HG02938 (cell line): ENCODE data around the gene POU2F1.

Experiments
- ATAC-seq: cut with Tn5 transposase; IDR thresholded peaks from one replicate; pipeline ENCODE4 v1.9.1; 2021; ENCODE audit warnings: mild to moderate bottlenecking, moderate library complexity; ENCODE audit not compliant: unreplicated experiment

POU2F1 gene

DNA sequence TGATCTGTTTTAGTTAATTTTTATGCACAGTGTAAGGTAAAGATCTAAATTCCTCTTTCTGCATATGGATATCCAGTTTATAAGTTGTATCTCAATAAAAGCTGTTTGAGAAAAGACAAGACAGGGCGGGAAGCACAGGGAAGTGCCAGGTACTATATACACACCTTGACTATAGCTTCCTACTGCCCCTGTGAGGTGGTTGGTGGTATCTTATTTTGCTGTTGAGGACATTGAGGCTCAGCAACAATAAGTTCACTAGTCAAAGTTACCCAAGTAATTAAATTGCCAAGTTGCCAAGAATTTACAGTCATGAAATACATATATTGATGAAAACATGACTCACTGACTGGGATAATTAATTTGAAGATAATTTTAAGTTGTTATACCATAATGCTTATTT is 188.5 kb downstream of the POU2F1 start:
- ATAC-seq: no peak

DNA sequence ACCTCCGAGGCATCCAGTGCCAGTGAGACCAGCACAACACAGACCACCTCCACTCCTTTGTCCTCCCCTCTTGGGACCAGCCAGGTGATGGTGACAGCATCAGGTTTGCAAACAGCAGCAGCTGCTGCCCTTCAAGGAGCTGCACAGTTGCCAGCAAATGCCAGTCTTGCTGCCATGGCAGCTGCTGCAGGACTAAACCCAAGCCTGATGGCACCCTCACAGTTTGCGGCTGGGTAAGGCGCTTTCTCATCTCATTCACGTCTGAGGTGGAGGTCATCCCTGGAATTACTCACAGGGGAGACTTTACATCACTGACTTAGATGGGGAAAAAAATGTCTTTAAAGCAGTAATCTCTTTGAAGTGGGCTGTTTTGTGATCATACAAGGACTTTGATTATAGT is 191.4 kb downstream of the POU2F1 start:
- ATAC-seq: no peak

DNA sequence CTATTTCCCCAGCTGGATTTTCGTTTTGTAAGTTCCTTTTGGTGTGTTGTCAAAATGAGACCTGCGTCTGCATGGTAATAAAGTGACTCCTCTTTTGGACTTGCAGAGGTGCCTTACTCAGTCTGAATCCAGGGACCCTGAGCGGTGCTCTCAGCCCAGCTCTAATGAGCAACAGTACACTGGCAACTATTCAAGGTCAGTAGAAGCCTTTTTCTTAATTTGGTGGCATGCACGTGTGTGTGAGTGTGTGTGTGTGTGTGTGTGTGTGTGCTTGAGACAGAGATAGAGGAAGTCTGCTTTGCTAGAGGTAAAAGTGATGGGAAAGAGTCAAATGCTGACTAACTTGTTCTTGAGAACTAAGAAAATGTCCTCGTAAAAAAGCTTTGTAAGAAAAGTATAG is 192.2 kb downstream of the POU2F1 start:
- no peak for ATAC-seq

- no peak for ATAC-seq
Measured at GRCh38 chr1:167413328-167413727, 192.6 kb downstream of the POU2F1 start.

- no peak for ATAC-seq
Measured at GRCh38 chr1:167416506-167416905, 195.8 kb downstream of the POU2F1 start.

DNA sequence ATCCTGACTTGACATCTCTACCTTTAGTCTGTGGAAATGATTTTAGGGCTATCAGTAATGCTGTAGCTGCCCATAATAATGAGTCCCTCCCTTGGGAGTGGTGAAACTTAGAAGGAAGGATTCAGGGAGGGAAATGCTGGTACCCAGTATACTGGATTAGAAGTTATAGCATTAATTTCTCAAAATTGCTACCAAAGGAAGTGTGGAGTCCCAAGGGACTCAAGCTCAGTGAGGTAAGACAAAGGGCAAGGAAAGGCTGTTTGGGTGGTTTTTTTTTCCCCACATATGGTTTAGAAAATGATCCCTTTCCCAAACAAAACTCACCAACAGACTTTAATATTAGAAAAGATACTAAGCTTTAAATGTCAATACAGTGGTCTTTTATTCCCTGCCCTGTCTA is 197.7 kb downstream of the POU2F1 start:
- ATAC-seq: no peak

GRCh38 chr1:167419245-167419644 is 198.6 kb downstream of the POU2F1 start:
- ATAC-seq: no peak

GRCh38 chr1:167420510-167420909 is 199.8 kb downstream of the POU2F1 start:
- no peak for ATAC-seq

GRCh38 chr1:167423684-167424619 is 203.3 kb downstream of the POU2F1 start:
- ATAC-seq: no peak

GRCh38 chr1:167425482-167425881 is 204.8 kb downstream of the POU2F1 start:
- no peak for ATAC-seq

DNA sequence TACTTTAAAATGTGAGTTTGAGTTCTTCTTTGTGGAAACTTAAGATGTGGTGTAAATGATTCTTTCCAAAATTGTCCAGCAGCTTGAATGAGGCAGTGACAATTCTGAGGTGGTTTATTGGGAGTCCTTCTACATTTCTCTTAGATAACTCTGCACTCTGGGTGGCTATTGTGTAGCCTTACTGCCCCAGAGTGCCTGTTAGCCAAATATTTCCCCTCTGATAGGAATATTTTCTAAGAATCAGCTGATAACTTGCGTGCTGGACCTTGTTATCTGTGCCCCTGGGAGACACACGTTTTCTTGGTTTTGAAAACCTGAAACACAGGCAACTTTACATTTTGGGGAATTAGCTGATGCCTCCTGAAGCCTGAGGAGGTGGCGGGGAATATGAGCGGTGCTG is 206.0 kb downstream of the POU2F1 start:
- no peak for ATAC-seq

DNA sequence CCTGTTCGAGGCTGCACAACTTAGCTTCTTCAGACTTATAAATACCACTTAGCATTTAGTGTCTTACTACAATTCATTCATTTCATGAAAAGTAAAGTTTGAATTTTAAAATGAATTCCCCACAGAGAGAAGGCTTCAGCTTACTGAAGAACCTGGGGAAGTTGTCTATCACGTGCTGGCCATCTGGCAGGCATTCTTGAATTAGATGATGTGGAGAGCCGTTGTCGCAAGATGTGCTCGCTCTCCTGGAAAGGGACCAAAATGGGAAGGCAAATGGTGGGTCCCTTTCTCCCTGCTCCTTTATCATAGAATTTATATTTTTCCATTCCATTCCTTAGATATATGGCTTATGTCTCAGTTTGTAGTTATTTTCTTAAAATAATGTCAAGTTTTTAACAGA is 207.2 kb downstream of the POU2F1 start:
- no peak for ATAC-seq

DNA sequence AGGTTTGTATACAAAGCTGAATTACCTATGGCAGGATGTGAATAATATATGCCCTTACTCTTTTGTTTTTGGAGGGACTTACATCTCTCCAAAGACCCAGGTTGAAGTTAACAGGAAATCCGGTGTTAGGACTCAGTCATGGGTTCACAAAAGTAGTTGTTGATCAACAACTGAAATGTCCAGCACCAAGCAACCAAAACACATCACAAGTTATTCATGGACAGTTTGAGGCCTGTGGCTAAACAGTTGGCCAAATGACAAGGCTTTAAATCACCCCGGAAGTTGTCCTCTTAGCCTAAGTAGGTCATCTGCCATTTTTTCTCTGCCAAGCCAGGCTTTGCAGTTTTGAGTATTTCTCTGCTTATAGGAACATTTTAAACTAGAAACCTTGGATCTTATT is 207.7 kb downstream of the POU2F1 start:
- no peak for ATAC-seq

DNA sequence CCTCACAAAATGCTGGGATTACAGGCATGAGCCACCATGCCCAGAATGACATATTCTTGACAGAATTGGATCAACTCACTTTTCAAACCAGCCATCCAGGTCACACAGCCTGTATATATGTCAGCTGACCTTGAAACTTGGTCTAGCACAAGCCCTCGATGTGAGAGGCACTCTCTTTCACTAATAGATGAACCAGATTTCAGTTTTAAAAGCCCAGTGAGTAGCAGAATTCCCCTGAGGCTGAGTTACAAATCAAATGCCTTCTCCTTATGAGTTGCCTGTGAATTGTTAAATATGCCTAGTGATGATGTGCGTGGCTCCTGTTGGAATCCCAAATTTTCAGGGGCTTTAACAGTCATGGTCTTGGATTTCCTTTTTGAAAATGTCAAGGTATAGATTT is 208.9 kb downstream of the POU2F1 start:
- ATAC-seq: no peak

DNA sequence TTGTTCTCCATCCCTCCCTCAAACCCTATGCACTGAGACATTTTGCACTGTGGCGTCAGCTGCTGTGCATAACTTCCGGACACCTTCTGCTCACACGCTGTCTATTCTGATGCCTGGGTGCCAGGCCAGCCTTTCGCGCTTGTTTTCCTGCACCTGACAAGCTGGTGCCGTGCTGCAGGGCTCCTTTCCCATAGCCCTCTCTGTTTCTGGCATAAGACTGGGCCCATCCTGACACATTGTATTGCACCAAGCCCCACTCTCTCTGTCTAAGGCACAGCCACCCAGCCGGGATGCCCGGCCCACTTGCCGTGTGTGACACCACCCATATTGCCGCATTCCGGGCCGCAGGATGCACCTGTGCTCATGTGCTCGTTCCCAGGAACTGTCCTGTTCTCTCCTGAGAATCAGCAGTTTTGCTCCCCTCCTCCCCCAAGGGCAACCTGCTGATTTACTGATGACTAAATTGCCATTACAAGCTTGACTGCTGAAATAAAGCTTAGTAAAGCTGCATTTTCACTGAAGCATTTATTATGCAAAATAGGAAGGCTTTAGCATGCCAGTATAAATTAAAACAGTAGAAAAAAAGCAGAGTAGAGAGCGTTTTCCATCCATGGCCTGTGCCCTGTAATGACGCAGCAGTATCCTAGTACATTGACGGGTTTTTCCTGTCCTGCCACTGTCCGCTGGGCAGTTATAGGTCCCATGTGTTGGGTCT is 209.6 kb downstream of the POU2F1 start:
- peak; percentile 4 for ATAC-seq

GRCh38 chr1:167430849-167431242 is 210.2 kb downstream of the POU2F1 start:
- ATAC-seq: peak; percentile 19

DNA sequence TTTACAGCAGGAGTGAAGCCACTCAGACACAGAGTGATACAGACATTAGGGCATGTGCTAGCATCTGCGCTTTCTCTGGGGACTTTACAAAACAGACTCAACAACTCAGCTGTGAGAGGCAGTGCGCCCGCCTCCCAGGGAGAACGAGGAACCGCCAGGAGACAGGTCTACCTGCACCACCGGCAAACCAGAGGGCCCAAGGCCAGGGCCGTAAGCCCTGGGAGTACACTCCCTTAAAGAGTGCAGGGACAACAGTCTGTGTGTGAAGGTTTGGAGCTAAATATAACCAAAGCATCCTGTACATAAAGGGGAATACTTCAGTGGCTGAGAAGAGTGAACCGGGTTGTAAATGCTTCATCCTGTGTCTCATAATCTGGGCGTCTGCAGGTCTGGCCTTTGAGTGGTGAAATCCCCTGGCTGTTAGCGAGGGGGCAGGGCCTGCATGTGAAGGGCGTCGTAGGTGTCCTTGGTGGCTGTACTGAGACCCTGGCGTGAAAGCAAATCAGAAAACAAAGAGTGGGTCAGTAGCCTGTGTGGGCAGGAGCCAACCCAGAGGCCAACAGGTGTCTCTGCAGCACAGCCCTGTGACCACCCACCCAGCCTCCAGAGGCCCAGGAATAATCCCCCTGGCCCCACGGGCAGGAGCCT is 210.7 kb downstream of the POU2F1 start:
- peak; percentile 31 for ATAC-seq

GRCh38 chr1:167431909-167432650 is 211.4 kb downstream of the POU2F1 start:
- ATAC-seq: no peak

- ATAC-seq: no peak
Measured at GRCh38 chr1:167432780-167433179, 212.1 kb downstream of the POU2F1 start.

- no peak for ATAC-seq
Measured at GRCh38 chr1:167433884-167434283, 213.2 kb downstream of the POU2F1 start.

GRCh38 chr1:167434306-167434705 is 213.6 kb downstream of the POU2F1 start:
- no peak for ATAC-seq
